Breast epithelium (tissue), 4 donors: ENCODE measurements around the gene CFAP53. TPM values are rescaled to one million over a fixed set of nuclear protein-coding genes. Genes with fewer than 3 reads are reported as not detected.
A peak's percentile ranks its signal among the peaks of the same experiment; 100 is the strongest.

ENCODE experiments used
- DNase-seq, 2 donors: peaks; one replicate each; pipeline ENCODE4 v3.0.0-alpha.2; 2019; ENCODE audit warnings: low spot score in 2 of 2
- H3K27ac ChIP-seq, 2 donors: fragments of 200-600 bp; sonication (generic) in 1 of 2; one replicate each; pipeline ENCODE4 v1.5.1; 2016 to 2019; ENCODE audit warnings: mild to moderate bottlenecking in 1 of 2
- H3K27me3 ChIP-seq, 2 donors: fragments of 200-600 bp; sonication (generic) in 1 of 2; one replicate each; pipeline versions ENCODE4 v1.5.1 to v1.6.0; 2017 to 2019; ENCODE audit warnings: control low read depth in 1 of 2, mild to moderate bottlenecking in 1 of 2
- H3K36me3 ChIP-seq: fragments of 200-600 bp; one replicate; pipeline ENCODE4 v1.5.1; 2019
- H3K4me1 ChIP-seq, 2 donors: fragments of 200-600 bp; sonication (generic); one replicate each; pipeline ENCODE4 v1.5.1; 2016 to 2019; ENCODE audit warnings: control low read depth in 1 of 2
- H3K4me3 ChIP-seq, 3 donors: fragments of 200-600 bp; sonication (generic); 1 replicate in 2 of 3; 2 replicates in 1 of 3; pipeline ENCODE4 v1.5.1; 2016 to 2019; ENCODE audit warnings: mild to moderate bottlenecking in 3 of 3, moderate library complexity in 2 of 3
- H3K9me3 ChIP-seq, 2 donors: fragments of 200-600 bp; sonication (generic) in 1 of 2; one replicate each; pipeline ENCODE4 v1.5.1; 2016 to 2019; ENCODE audit warnings: control low read depth in 1 of 2
- POLR2A ChIP-seq: fragments of 450-650 bp; IDR thresholded peaks from one replicate; pipeline ENCODE4 v1.6.1; 2016; ENCODE audit warnings: antibody characterized with exemption, mild to moderate bottlenecking, moderate library complexity
- POLR2AphosphoS5 ChIP-seq, 3 donors: sonication (generic); formaldehyde crosslinking; IDR thresholded peaks; one replicate each; pipeline ENCODE4 v1.6.1; 2017; ENCODE audit warnings: antibody characterized with exemption in 3 of 3
- intact Hi-C: fragments of 100-400 bp; cut with DNase I; formaldehyde crosslinking; loops from one replicate; pipeline ENCODE4 v1.15.1; 2023; ENCODE audit warnings: low total_unique reads
- total RNA-seq, 3 donors: library from RNA; depleted of rRNA; stranded (reverse); fragments of >200 nt; gene quantifications; one replicate each; pipeline ENCODE4 v1.1.0, GENCODE V29; 2016
- TF ChIP-seq, protein P1 (sequence below), 3 donors: fragments of 450-650 bp; IDR thresholded peaks; one replicate each; pipeline ENCODE4 v1.5.1; 2016 to 2017; ENCODE audit warnings: antibody characterized with exemption in 3 of 3, mild to moderate bottlenecking in 3 of 3, moderate library complexity in 3 of 3

CFAP53 gene
- total RNA-seq, 3 donors from 2014 or later: 0.80 to 3.4 (median 1.6) TPM

DNA sequence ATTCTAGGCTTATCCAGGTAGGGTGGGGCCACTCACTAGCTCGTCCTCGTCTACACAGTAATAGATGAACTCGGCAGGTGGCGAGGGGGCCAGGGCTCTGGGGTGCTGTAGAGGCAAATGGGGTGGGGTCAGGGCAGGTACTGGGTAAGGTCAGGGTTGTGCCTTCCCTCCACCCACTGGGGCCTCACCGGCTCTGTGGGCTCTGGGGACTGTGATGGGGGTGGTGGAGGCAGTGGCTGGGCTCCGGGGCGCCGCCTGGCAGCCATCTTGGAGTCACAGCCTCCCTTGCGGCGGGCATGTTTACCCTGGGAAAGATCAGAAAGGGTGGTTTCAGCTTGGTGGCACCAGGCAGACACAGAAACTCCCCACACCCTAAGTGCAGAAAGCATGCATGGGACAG is 8.6 kb upstream of the CFAP53 start:
- TF ChIP-seq POLR2A (no peak), POLR2AphosphoS5 (IDR thresholded peaks at IDR 0.05) (no peak)
- TF ChIP-seq, protein P1, sequence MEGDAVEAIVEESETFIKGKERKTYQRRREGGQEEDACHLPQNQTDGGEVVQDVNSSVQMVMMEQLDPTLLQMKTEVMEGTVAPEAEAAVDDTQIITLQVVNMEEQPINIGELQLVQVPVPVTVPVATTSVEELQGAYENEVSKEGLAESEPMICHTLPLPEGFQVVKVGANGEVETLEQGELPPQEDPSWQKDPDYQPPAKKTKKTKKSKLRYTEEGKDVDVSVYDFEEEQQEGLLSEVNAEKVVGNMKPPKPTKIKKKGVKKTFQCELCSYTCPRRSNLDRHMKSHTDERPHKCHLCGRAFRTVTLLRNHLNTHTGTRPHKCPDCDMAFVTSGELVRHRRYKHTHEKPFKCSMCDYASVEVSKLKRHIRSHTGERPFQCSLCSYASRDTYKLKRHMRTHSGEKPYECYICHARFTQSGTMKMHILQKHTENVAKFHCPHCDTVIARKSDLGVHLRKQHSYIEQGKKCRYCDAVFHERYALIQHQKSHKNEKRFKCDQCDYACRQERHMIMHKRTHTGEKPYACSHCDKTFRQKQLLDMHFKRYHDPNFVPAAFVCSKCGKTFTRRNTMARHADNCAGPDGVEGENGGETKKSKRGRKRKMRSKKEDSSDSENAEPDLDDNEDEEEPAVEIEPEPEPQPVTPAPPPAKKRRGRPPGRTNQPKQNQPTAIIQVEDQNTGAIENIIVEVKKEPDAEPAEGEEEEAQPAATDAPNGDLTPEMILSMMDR (IDR thresholded peaks at IDR 0.05): no peak
- H3K4me1 ChIP-seq: peaks cover 0 to under 1% of the 10 kb centered on the region in 2 donors
- no peak overlapping the region for H3K27ac ChIP-seq
- intact Hi-C loops: no loop called here
- no peak overlapping the region for H3K4me3 ChIP-seq
- H3K9me3 ChIP-seq: no peaks in the 10 kb centered on the region
- peaks cover 42% of the 10 kb centered on the region for H3K36me3 ChIP-seq
- no peak for DNase-seq
- H3K27me3 ChIP-seq: no peaks in the 10 kb centered on the region

DNA sequence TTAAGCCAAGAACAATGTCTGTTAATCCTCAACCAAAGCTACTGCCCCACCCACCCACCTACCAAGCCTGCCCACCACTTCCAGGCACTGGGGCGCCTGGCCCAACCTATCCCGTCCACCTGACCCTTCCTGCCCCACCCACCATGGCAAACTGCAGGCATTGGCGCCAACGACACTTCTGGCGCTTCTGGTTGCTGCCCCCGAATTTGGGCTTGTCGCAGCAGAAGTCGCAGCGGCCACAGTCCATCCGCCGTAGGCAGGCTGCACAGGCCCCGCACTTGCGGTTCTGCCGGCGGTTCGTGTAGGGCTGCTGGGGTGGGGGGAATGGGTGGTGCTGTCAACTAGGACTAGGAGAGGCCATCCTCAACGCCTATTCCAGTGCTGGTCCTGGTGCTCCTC is 7.7 kb upstream of the CFAP53 start:
- no peak overlapping the region for H3K27ac ChIP-seq
- TF ChIP-seq, protein P1 (IDR thresholded peaks at IDR 0.05): no peak
- TF ChIP-seq POLR2A (no peak), POLR2AphosphoS5 (IDR thresholded peaks at IDR 0.05) (no peak)
- peaks cover 42% of the 10 kb centered on the region for H3K36me3 ChIP-seq
- DNase-seq: no peak
- H3K4me1 ChIP-seq: no peaks in the 10 kb centered on the region
- H3K4me3 ChIP-seq: no peak overlapping the region
- intact Hi-C loops: no loop called here
- no peaks in the 10 kb centered on the region for H3K27me3 ChIP-seq
- H3K9me3 ChIP-seq: no peaks in the 10 kb centered on the region

DNA sequence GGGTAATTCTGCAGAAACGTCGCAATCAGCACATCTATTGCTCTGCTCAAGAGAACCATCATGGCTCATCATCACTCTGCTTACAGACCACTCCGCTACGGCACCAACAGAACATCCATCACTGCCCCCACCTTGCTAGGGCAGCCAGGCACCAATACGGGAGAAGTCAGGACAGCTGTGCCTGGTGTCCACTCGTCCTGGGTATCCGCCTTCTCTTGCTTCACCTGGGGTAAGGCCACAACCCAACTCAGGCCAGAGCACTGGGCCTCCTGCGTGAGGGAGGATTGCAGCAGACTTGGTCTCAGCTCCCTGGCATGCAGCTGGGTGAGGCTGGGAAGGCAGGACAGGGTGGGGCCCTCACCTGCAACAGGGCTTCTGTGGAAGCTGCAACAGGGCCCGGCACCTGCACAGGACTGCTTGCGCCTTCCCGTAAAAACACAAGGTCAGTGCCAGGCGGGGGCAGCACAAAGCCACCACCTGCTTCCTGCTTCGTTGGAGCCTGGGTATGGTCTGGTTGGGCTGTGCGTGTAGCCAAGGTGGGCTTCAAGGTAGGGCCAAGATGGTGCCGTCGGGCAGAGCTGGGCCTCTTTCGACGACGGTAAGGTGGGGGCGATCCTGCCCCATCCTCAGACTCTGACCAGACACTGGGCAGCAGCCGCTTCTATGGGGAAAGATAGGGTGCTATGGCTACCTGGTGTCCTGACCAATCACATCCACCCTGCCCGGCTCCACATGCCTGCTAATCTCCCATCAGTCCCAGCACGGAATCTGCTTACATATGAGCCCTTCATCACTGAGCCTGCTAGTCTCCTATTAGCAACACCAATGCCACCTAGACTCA is 7.1 kb upstream of the CFAP53 start:
- no peak overlapping the region for H3K4me3 ChIP-seq

DNA sequence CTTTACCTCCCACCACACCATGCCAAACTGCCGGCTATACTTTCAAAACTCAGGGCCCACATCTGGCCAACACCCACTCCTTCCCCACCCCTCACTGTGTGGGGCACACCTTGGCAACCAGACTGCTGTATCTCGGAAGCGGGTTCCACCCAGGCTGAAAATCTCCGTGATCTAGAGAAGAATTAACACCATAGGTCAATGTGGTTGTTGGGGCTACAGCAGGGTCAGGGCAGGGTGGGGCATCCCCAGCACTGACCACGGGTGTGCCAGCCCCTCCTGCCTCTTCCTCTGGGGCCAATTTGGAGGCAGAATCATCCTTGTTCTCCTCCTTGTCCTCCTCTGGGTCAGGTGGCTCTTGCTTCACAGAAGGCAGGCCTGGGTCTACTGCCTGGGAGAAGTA is 6.3 kb upstream of the CFAP53 start:
- Histone ChIP-seq H3K4me1 (peaks cover 0 to 2% of the 10 kb centered on the region in 2 donors), H3K27ac (no peak overlapping the region), H3K36me3 (peaks cover 42% of the 10 kb centered on the region), H3K4me3 (no peak overlapping the region), H3K9me3 (no peaks in the 10 kb centered on the region), H3K27me3 (no peaks in the 10 kb centered on the region)
- no peak for DNase-seq
- no peak for TF ChIP-seq POLR2A
- TF ChIP-seq, protein P1 (IDR thresholded peaks at IDR 0.05): no peak
- intact Hi-C loops: loop anchor here (1.0 kb wide), 1 partner anchor 25 kb away; no protein-coding TSS in a partner anchor

More for the DNA sequence above, 7.1 kb upstream of the CFAP53 start:
- TF ChIP-seq POLR2AphosphoS5 (IDR thresholded peaks at IDR 0.05) (no peak), POLR2A (no peak)
- TF ChIP-seq, protein P1 (IDR thresholded peaks at IDR 0.05): no peak
- H3K4me1 ChIP-seq: no peaks in the 10 kb centered on the region
- H3K36me3 ChIP-seq: peaks cover 42% of the 10 kb centered on the region
- H3K9me3 ChIP-seq: no peaks in the 10 kb centered on the region
- no peak overlapping the region for H3K27ac ChIP-seq
- DNase-seq: no peak
- H3K27me3 ChIP-seq: no peaks in the 10 kb centered on the region
- intact Hi-C loops: no loop called here

DNA sequence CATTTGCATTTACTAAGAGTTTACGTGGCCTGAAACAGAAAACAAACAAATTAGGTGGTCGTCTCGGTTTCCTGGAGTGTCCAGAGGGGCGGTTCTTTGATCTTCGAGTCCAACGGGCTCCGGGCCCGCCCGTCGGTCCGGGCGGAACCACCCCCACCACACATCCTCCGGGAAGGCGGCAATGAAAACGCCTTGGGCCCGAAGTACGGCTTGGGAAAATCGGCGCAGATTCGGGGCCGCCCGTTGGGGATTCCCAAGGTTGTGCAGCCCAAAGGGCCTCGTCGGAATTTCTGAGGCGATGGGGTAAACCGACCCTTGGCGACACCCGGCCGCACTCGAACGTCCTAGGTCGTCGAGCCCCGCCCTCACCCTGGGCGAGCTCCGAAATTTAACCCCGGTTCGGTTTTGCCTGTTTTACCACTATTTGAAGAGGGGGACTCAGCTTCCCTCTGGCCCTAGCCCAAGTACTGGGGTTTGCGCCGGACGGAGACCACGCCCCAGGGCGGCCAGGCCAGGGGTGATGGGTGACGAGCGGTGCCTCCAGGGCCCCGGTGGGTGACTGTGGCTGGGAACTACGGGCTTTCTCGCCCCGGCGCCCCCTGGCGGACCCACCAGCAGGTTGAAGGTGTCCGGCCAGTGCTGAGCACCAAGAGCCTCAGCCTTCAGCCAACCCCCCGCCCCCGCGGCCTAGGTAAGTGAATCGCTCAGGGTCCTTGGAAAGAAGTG is 1.9 kb upstream of the CFAP53 start:
- peaks cover 13% of the 10 kb centered on the region for H3K36me3 ChIP-seq
- DNase-seq: peak; percentile 67 to 80
- no peaks in the 10 kb centered on the region for H3K9me3 ChIP-seq
- peak overlapping the region; percentile 52 to 81 (median 64) for H3K4me3 ChIP-seq
- TF ChIP-seq POLR2AphosphoS5 (IDR thresholded peaks at IDR 0.05): peak in 1 of 3 donors; percentile 15
- no peak for TF ChIP-seq POLR2A
- TF ChIP-seq, protein P1 (IDR thresholded peaks at IDR 0.05): peak; percentile 65 to 74 (median 66)
- H3K27ac ChIP-seq: peak overlapping the region; percentile 80 to 92
- H3K27me3 ChIP-seq: no peaks in the 10 kb centered on the region
- intact Hi-C loops: no loop called here
- H3K4me1 ChIP-seq: peaks cover 0 to 2% of the 10 kb centered on the region in 2 donors
